H1 (cell line): ENCODE data around the gene BMPR1A. TPM values are rescaled to one million over a fixed set of nuclear protein-coding genes. Genes with fewer than 3 reads are reported as not detected.

Experiments
- HDAC2 ChIP-seq, 2 experiments: fragments of 300-600 bp in 1 of 2; sonication (generic) in 1 of 2; IDR thresholded peaks; 2 replicates each; pipeline ENCODE4 v1.6.1; 2011 to 2012; ENCODE audit warnings: low read depth in 2 of 2, low read length in 2 of 2, mild to moderate bottlenecking in 2 of 2, moderate library complexity in 2 of 2, borderline replicate concordance in 1 of 2, inconsistent platforms in 1 of 2
- USF2 ChIP-seq: IDR thresholded peaks from 2 replicates; pipeline ENCODE4 v1.6.1; 2011; ENCODE audit warnings: low read length, improper control_type of control experiment
- polyA plus RNA-seq, 7 experiments: library from polyadenylated mRNA; depleted of rRNA in 3 of 7; stranded (reverse) in 5 of 7; unstranded in 2 of 7; fragments of >200 nt in 5 of 7; fragments of 200-250 nt in 2 of 7; gene quantifications; 1 replicate in 5 of 7; 2 replicates in 1 of 7; 4 replicates in 1 of 7; pipeline versions ENCODE4 v1.2.1 to v1.2.3, GENCODE V29; 2011 to 2013; ENCODE audit warnings: missing spikeins in 2 of 7, mixed read lengths in 2 of 7
- total RNA-seq: library from RNA; stranded (reverse); fragmentation: NEBNext Ultra II Directional; extraction: Animal tissue kit (Norgen Biotek cat#: 25700); gene quantifications from 2 replicates; pipeline ENCODE4 v1.2.1, GENCODE V29; 2021

The BMPR1A gene
- total and polyA plus RNA-seq, 2 of the 8 experiments (the other 6 are each of a cell fraction or from before 2014, with no cell fraction given): 34.4 to 129 TPM

GRCh38 chr10:86813101-86813500, 56.7 kb downstream of the BMPR1A start (continued):
- TF ChIP-seq USF2: no peak
- no peak for TF ChIP-seq HDAC2 (IDR thresholded peaks at IDR 0.05; ENCODE audit: borderline replicate concordance in 1 of 2, low read depth in 2 of 2, low read length in 2 of 2)
